NT2/D1 (cell line): Measurements from ENCODE around the gene THAP11.

Experiments used
- SUZ12 ChIP-seq: IDR thresholded peaks from 2 replicates; pipeline ENCODE4 v1.6.1; 2011; ENCODE audit not compliant: insufficient read length, insufficient read depth; ENCODE audit errors: extremely low read depth
- YY1 ChIP-seq: IDR thresholded peaks from 2 replicates; pipeline ENCODE4 v1.6.1; 2011; ENCODE audit not compliant: insufficient read length, insufficient read depth
- ZNF274 ChIP-seq: IDR thresholded peaks from 2 replicates; pipeline ENCODE4 v1.6.1; 2011; ENCODE audit warnings: mild to moderate bottlenecking, low read depth, low read length

DNA sequence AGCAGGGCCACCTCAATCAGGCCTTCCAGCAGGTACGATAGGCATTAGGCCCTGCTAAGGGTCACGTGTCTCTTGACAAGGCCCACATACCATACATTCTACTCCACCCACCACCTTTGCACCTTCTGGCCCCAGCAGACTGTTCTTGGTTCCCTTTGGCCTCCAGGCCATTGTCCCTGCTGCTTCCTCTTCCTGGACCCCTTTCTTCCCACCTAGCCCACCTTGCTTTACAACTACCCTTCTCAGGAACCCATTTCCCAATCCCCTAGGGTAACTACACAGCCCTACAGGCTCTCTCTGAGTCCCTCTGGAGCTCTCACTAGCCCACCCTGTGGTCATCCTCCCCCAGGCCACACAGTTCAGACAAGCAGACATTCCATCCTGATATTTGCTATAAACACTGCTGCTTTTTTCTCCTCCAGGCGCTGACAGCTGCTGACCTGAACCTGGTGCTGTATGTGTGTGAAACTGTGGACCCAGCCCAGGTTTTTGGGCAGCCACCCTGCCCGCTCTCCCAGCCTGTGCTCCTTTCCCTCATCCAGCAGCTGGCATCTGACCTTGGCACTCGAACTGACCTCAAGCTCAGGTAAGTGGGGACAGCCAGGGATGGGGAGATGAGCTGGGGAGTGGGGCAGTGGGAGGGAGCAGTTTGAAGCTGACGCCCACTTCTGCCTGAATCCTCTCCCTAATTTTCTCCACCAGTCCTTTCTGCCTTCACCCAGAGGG is 41.2 kb downstream of the THAP11 start:
- TF ChIP-seq ZNF274 = no peak
- no peak for TF ChIP-seq YY1
- no peak for TF ChIP-seq SUZ12
